NCI-H345 (cell line): ENCODE data around the gene APEH.

Source experiments
- DNase-seq: peaks from one replicate; lab custom pipeline; 2025; lab: John Stamatoyannopoulos, UW

The APEH gene

GRCh38 chr3:49673715-49674496, at the start of gene APEH:
Gene APEH, plus strand, starts transcription at chr3:49674351. Its CDS starts 51 bp downstream, at chr3:49674402.
- no peak for DNase-seq

GRCh38 chr3:49625071-49625470, 49.1 kb upstream of the APEH start:
- no peak for DNase-seq

- DNase-seq, result no peak
Measured at GRCh38 chr3:49626101-49626581, 48.0 kb upstream of the APEH start.

GRCh38 chr3:49626796-49627195, 47.4 kb upstream of the APEH start:
- no peak for DNase-seq

GRCh38 chr3:49627634-49628033, 46.5 kb upstream of the APEH start:
- DNase-seq, result no peak

GRCh38 chr3:49628249-49628648, 45.9 kb upstream of the APEH start:
- DNase-seq, result no peak

- DNase-seq, result no peak
Measured at GRCh38 chr3:49629451-49629850, 44.7 kb upstream of the APEH start.

- no peak for DNase-seq
Measured at GRCh38 chr3:49629866-49630265, 44.3 kb upstream of the APEH start.

- DNase-seq, result no peak
Measured at GRCh38 chr3:49630784-49631183, 43.4 kb upstream of the APEH start.

GRCh38 chr3:49634736-49635135, 39.4 kb upstream of the APEH start:
- no peak for DNase-seq

- no peak for DNase-seq
Measured at GRCh38 chr3:49636883-49637609, 37.1 kb upstream of the APEH start.

GRCh38 chr3:49638445-49638844, 35.7 kb upstream of the APEH start:
- DNase-seq, result no peak

GRCh38 chr3:49639551-49639950, 34.6 kb upstream of the APEH start:
- DNase-seq, result no peak

- no peak for DNase-seq
Measured at GRCh38 chr3:49641292-49641691, 32.9 kb upstream of the APEH start.

- DNase-seq, result no peak
Measured at GRCh38 chr3:49641921-49642707, 32.0 kb upstream of the APEH start.

- no peak for DNase-seq
Measured at GRCh38 chr3:49642708-49643145, 31.4 kb upstream of the APEH start.

GRCh38 chr3:49644684-49645083, 29.5 kb upstream of the APEH start:
- no peak for DNase-seq

GRCh38 chr3:49646236-49646635, 27.9 kb upstream of the APEH start:
- DNase-seq, result no peak

- peak; percentile 16 for DNase-seq
Measured at GRCh38 chr3:49647741-49648140, 26.4 kb upstream of the APEH start.

- DNase-seq, result no peak
Measured at GRCh38 chr3:49648354-49649019, 25.7 kb upstream of the APEH start.

- DNase-seq, result no peak
Measured at GRCh38 chr3:49649576-49649975, 24.6 kb upstream of the APEH start.

GRCh38 chr3:49650177-49650576, 24.0 kb upstream of the APEH start:
- no peak for DNase-seq
